ENCODE measurements around the gene C5.

DNA sequence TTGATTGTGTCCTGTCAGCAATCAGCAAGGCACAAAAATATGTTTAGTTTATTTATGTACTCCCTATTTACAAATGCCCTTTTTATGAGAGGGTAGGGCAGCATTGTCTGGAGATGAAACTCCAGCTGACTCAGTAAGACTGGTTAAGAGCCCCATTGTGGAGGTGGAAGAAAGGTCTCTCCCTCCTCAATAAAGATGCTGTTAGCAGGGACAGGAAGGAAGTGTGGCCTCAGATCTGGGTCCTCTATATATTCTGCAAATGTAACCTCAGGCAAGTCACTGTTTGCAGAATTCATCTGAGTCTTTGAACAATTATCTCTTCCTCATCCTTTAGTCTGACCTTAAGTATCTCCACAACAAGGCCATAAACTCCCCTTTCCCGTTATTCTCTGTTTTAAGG is 75.2 kb downstream of the C5 start:
- TF ChIP-seq HDGF (IDR thresholded peaks at IDR 0.05; ENCODE audit: borderline replicate concordance) (no peak), FOXK2 (IDR thresholded peaks at IDR 0.05) (no peak), SUZ12 (IDR thresholded peaks at IDR 0.05) (no peak), FOXA1 (IDR thresholded peaks at IDR 0.05) (no peak), BHLHE40 (IDR thresholded peaks at IDR 0.05; ENCODE audit: borderline replicate concordance) (no peak), SP1 (IDR thresholded peaks at IDR 0.05) (no peak), LEF1 (IDR thresholded peaks at IDR 0.05; ENCODE audit: borderline replicate concordance) (no peak), ELF4 (IDR thresholded peaks at IDR 0.05) (no peak)
- TF ChIP-seq, protein P1, sequence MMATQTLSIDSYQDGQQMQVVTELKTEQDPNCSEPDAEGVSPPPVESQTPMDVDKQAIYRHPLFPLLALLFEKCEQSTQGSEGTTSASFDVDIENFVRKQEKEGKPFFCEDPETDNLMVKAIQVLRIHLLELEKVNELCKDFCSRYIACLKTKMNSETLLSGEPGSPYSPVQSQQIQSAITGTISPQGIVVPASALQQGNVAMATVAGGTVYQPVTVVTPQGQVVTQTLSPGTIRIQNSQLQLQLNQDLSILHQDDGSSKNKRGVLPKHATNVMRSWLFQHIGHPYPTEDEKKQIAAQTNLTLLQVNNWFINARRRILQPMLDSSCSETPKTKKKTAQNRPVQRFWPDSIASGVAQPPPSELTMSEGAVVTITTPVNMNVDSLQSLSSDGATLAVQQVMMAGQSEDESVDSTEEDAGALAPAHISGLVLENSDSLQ (IDR thresholded peaks at IDR 0.05), result no peak
